SK-N-SH (cell line): ENCODE results near the gene FTO. TPM values are rescaled to one million over a fixed set of nuclear protein-coding genes. Genes with fewer than 3 reads are reported as not detected.

Source experiments
- CTCF ChIA-PET: fragments of 300-600, 350-600 bp; formaldehyde crosslinking; extraction: SDS; loops from one replicate; lab custom pipeline; 2021; lab: Yijun Ruan, JAX
- POLR2A ChIA-PET: fragments of 350-600 bp; sonication (Branson Sonifier 250); formaldehyde crosslinking; extraction: SDS; loops from one replicate; lab custom pipeline; 2020; ENCODE audit warnings: antibody characterized with exemption, inconsistent platforms; lab: Yijun Ruan, JAX
- DNase-seq: peaks from one replicate; pipeline ENCODE4 v3.0.0; 2012
- H2AFZ ChIP-seq: fragments of 200-600 bp; sonication (generic); 2 replicates; pipeline ENCODE4 v1.8.1; 2016; ENCODE audit warnings: antibody characterized with exemption, mild to moderate bottlenecking, low read depth
- H3F3A ChIP-seq: fragments of 200-600 bp; sonication (generic); replicated peaks from 2 replicates; pipeline ENCODE3; 2016; ENCODE audit warnings: antibody characterized with exemption, mild to moderate bottlenecking; ENCODE audit not compliant: insufficient read depth
- H3K27ac ChIP-seq, 2 experiments: fragments of 200-500 bp in 1 of 2; fragments of 200-600 bp in 1 of 2; sonication (Bioruptor generic) in 1 of 2; sonication (generic), shearing (Covaris generic) in 1 of 2; 2 replicates each; pipeline versions ENCODE4 v1.5.1 to v1.6.1; 2014 to 2016; ENCODE audit warnings: low read depth in 2 of 2, inconsistent platforms in 1 of 2, low read length in 1 of 2, mild to moderate bottlenecking in 1 of 2, mixed read lengths in 1 of 2
- H3K27me3 ChIP-seq: fragments of 200-600 bp; sonication (generic), shearing (Covaris generic); 2 replicates; pipeline ENCODE4 v1.6.1; 2016; ENCODE audit warnings: mixed run types; ENCODE audit not compliant: insufficient read depth
- H3K36me3 ChIP-seq, 2 experiments: fragments of 200-500 bp in 1 of 2; fragments of 200-600 bp in 1 of 2; sonication (Bioruptor generic) in 1 of 2; sonication (generic) in 1 of 2; replicated peaks in 1 of 2; 2 replicates each; pipeline versions ENCODE3 to v1.5.1; 2014 to 2016; ENCODE audit warnings: low read length in 1 of 2, mild to moderate bottlenecking in 1 of 2; ENCODE audit not compliant: insufficient read depth in 2 of 2, control insufficient read depth in 1 of 2
- H3K4me1 ChIP-seq, 2 experiments: fragments of 200-500 bp in 1 of 2; fragments of 200-600 bp in 1 of 2; sonication (Bioruptor generic) in 1 of 2; sonication (generic), shearing (Covaris generic) in 1 of 2; 2 replicates each; pipeline versions ENCODE4 v1.5.1 to v1.6.1; 2014 to 2016; ENCODE audit warnings: low read depth in 1 of 2, low read length in 1 of 2, mixed run types in 1 of 2; ENCODE audit not compliant: insufficient read depth in 2 of 2, control insufficient read depth in 1 of 2
- H3K4me2 ChIP-seq: fragments of 200-600 bp; sonication (generic), shearing (Covaris generic); 2 replicates; pipeline ENCODE4 v1.6.1; 2017; ENCODE audit warnings: mixed run types
- H3K4me3 ChIP-seq, 2 experiments: fragments of 200-500 bp in 1 of 2; fragments of 200-600 bp in 1 of 2; sonication (Bioruptor generic) in 1 of 2; sonication (generic), shearing (Covaris generic) in 1 of 2; 2 replicates each; pipeline versions ENCODE4 v1.5.1 to v1.8.1; 2014 to 2016; ENCODE audit warnings: low read depth in 2 of 2, inconsistent platforms in 1 of 2, low read length in 1 of 2, mild to moderate bottlenecking in 1 of 2, mixed read lengths in 1 of 2, moderate library complexity in 1 of 2
- H3K79me2 ChIP-seq: fragments of 200-600 bp; sonication (generic); 2 replicates; pipeline ENCODE4 v1.8.1; 2017; ENCODE audit warnings: mild to moderate bottlenecking; ENCODE audit not compliant: insufficient read depth
- H3K9ac ChIP-seq: fragments of 200-600 bp; sonication (generic); 2 replicates; pipeline ENCODE4 v1.6.1; 2017; ENCODE audit warnings: mixed run types
- H3K9me2 ChIP-seq: fragments of 200-600 bp; sonication (generic); 2 replicates; pipeline ENCODE4 v1.6.1; 2017; ENCODE audit warnings: mixed run types
- H3K9me3 ChIP-seq: fragments of 200-600 bp; sonication (generic); 2 replicates; pipeline ENCODE4 v1.6.1; 2017; ENCODE audit warnings: mixed run types, mild to moderate bottlenecking, moderate library complexity
- H4K20me1 ChIP-seq: fragments of 200-600 bp; sonication (generic); 2 replicates; pipeline ENCODE4 v1.6.1; 2017; ENCODE audit warnings: mild to moderate bottlenecking, mixed run types; ENCODE audit not compliant: insufficient read depth
- CHD2 ChIP-seq: fragments of 150-350 bp; IDR thresholded peaks from 2 replicates; pipeline ENCODE4 v1.6.1; 2018; ENCODE audit warnings: low read length; ENCODE audit not compliant: partially characterized antibody
- EP300 ChIP-seq, 2 experiments: IDR thresholded peaks; 2 replicates each; pipeline versions ENCODE4 v1.4.0 to v1.6.1; 2012; ENCODE audit warnings: borderline replicate concordance in 1 of 2, low read depth in 1 of 2, low read length in 1 of 2
- FOSL2 ChIP-seq: IDR thresholded peaks from 2 replicates; pipeline ENCODE4 v1.4.0; 2012; ENCODE audit warnings: low read depth, mild to moderate bottlenecking, moderate library complexity, borderline replicate concordance
- FOXJ3 ChIP-seq: sonication (generic); formaldehyde crosslinking; IDR thresholded peaks from 2 replicates; pipeline ENCODE4 v1.5.1; 2020; ENCODE audit warnings: mild to moderate bottlenecking, missing genetic modification reagents
- FOXM1 ChIP-seq: IDR thresholded peaks from 2 replicates; pipeline ENCODE4 v1.4.0; 2012; ENCODE audit warnings: low read depth, mild to moderate bottlenecking
- GATA2 ChIP-seq: sonication (generic); formaldehyde crosslinking; IDR thresholded peaks from 2 replicates; pipeline ENCODE4 v1.5.0; 2020; ENCODE audit warnings: mild to moderate bottlenecking, missing genetic modification reagents
- MXI1 ChIP-seq: IDR thresholded peaks from 2 replicates; pipeline ENCODE4 v1.6.1; 2012; ENCODE audit warnings: mild to moderate bottlenecking, low read depth, low read length, improper control_type of control experiment
- NFIC ChIP-seq: IDR thresholded peaks from 2 replicates; pipeline ENCODE4 v1.4.0; 2012; ENCODE audit warnings: borderline replicate concordance
- NRF1 ChIP-seq: IDR thresholded peaks from 2 replicates; pipeline ENCODE4 v1.6.1; 2012; ENCODE audit warnings: low read depth, mild to moderate bottlenecking, low read length
- POLR2AphosphoS5 ChIP-seq: IDR thresholded peaks from 2 replicates; pipeline ENCODE4 v1.6.1; 2012; ENCODE audit warnings: low read depth, low read length
- RAD21 ChIP-seq: IDR thresholded peaks from 2 replicates; pipeline ENCODE4 v1.6.1; 2012; ENCODE audit warnings: mild to moderate bottlenecking, low read length
- RCOR1 ChIP-seq: fragments of 150-350 bp; IDR thresholded peaks from 2 replicates; pipeline ENCODE4 v1.6.1; 2017; ENCODE audit warnings: antibody characterized with exemption, low read length
- RFX5 ChIP-seq: IDR thresholded peaks from 2 replicates; pipeline ENCODE4 v1.6.1; 2012; ENCODE audit warnings: mild to moderate bottlenecking, improper control_type of control experiment, low read length
- SIN3A ChIP-seq: IDR thresholded peaks from 2 replicates; pipeline ENCODE4 v1.6.1; 2012; ENCODE audit warnings: low read depth, mild to moderate bottlenecking, low read length, moderate library complexity, borderline replicate concordance
- TCF12 ChIP-seq: IDR thresholded peaks from 2 replicates; pipeline ENCODE4 v1.4.0; 2012
- TEAD4 ChIP-seq: IDR thresholded peaks from 2 replicates; pipeline ENCODE4 v1.4.0; 2012; ENCODE audit warnings: mild to moderate bottlenecking, borderline replicate concordance; ENCODE audit not compliant: insufficient read depth
- YY1 ChIP-seq: IDR thresholded peaks from 2 replicates; pipeline ENCODE4 v1.4.0; 2012; ENCODE audit warnings: low read depth, mild to moderate bottlenecking
- WGBS: methylation state at CpG from one replicate; pipeline ENCODE4 v1.1.6; 2017; ENCODE audit warnings: low lambda C conversion rate; 5-methylcytosine and 5-hydroxymethylcytosine counted together
- polyA plus RNA-seq, 3 experiments: library from polyadenylated mRNA; depleted of rRNA; stranded (reverse); fragments of >200 nt; gene quantifications; 2 replicates each; pipeline ENCODE4 v1.2.3, GENCODE V29; 2012
- TF ChIP-seq, protein P1 (sequence below): IDR thresholded peaks from 2 replicates; pipeline ENCODE4; 2012
- TF ChIP-seq, protein P2 (sequence below): fragments of 150-350 bp; IDR thresholded peaks from 2 replicates; pipeline ENCODE4 v1.6.1; 2016; ENCODE audit warnings: mild to moderate bottlenecking, low read depth, low read length
- TF ChIP-seq, protein P3 (sequence below): IDR thresholded peaks from 2 replicates; pipeline ENCODE4 v1.4.0; 2012; ENCODE audit warnings: low read depth, borderline replicate concordance
- TF ChIP-seq, protein P4 (sequence below): IDR thresholded peaks from 2 replicates; pipeline ENCODE4 v1.4.0; 2012; ENCODE audit warnings: low read depth

Gene FTO
- polyA plus RNA-seq, 1 of the 3 experiments (the other 2 are of a cell fraction): 41.2 TPM

DNA sequence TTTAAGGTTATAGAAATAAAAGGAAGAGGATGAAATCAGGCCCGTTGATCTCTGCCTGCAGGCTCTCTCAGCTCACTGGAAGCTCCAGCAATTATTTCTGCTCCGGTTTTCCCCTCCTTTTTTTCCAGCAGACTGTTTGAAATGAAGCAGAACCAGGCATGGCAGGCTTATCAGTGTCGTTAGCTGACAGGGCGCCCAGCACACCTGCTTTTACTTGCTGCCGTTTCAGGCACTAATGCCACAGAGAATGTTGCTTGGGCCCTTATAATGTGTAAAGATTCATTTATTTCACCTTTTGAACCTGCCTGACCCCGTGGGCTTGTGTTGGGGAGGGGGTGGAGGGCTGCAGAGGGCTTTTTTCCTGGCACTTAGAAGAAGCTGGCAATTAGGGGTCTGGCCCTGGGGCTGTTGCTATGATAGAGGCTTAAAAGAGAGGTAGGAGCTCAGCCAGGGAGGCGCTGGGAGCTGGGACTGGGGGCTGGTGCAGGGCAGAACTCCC is 474.6 kb downstream of the FTO start:
- ChIA-PET POLR2A (interaction anchor here (0.6 to 1.1 kb wide), 5 partner anchors 14 to 752 kb away, joined by 3 to 5 read pairs (median 3); partner anchors contain the start of gene IRX5), CTCF (interaction anchor here (0.5 to 2.0 kb wide), 7 partner anchors 18 to 1020 kb away, joined by 3 to 8 read pairs (median 3); no protein-coding TSS in a partner anchor)
- H3K9me2 ChIP-seq: no peaks in the 10 kb centered on the region
- 24% methylated on average over 7 of the region's 7 CpGs for WGBS
- TF ChIP-seq YY1: no peak
- peak; percentile 73 for TF ChIP-seq CHD2
- TF ChIP-seq NFIC: no peak
- TF ChIP-seq TCF12: peak; percentile 69
- TF ChIP-seq MXI1: peak; percentile 79
- TF ChIP-seq, protein P1, sequence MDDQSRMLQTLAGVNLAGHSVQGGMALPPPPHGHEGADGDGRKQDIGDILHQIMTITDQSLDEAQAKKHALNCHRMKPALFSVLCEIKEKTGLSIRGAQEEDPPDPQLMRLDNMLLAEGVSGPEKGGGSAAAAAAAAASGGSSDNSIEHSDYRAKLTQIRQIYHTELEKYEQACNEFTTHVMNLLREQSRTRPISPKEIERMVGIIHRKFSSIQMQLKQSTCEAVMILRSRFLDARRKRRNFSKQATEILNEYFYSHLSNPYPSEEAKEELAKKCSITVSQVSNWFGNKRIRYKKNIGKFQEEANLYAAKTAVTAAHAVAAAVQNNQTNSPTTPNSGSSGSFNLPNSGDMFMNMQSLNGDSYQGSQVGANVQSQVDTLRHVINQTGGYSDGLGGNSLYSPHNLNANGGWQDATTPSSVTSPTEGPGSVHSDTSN: peak; percentile 32; the same call in 1 of the 2 replicates
- TF ChIP-seq TEAD4: peak; percentile 12; the same call in 1 of the 2 replicates
- peak; percentile 8; the same call in 1 of the 2 replicates for TF ChIP-seq RFX5
- 0 out of 2 replicates have a peak, but pooled peaks have one; percentile 19 for TF ChIP-seq RAD21
- TF ChIP-seq FOXM1: no peak
- TF ChIP-seq GATA2 (CRISPR knock-in tag): peak; percentile 99
- no peak for TF ChIP-seq FOSL2
- no peak for TF ChIP-seq SIN3A
- TF ChIP-seq, protein P2, sequence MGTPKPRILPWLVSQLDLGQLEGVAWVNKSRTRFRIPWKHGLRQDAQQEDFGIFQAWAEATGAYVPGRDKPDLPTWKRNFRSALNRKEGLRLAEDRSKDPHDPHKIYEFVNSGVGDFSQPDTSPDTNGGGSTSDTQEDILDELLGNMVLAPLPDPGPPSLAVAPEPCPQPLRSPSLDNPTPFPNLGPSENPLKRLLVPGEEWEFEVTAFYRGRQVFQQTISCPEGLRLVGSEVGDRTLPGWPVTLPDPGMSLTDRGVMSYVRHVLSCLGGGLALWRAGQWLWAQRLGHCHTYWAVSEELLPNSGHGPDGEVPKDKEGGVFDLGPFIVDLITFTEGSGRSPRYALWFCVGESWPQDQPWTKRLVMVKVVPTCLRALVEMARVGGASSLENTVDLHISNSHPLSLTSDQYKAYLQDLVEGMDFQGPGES: no peak
- TF ChIP-seq POLR2AphosphoS5: peak; percentile 49
- TF ChIP-seq, protein P3, sequence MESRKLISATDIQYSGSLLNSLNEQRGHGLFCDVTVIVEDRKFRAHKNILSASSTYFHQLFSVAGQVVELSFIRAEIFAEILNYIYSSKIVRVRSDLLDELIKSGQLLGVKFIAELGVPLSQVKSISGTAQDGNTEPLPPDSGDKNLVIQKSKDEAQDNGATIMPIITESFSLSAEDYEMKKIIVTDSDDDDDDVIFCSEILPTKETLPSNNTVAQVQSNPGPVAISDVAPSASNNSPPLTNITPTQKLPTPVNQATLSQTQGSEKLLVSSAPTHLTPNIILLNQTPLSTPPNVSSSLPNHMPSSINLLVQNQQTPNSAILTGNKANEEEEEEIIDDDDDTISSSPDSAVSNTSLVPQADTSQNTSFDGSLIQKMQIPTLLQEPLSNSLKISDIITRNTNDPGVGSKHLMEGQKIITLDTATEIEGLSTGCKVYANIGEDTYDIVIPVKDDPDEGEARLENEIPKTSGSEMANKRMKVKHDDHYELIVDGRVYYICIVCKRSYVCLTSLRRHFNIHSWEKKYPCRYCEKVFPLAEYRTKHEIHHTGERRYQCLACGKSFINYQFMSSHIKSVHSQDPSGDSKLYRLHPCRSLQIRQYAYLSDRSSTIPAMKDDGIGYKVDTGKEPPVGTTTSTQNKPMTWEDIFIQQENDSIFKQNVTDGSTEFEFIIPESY: no peak
- TF ChIP-seq FOXJ3 (CRISPR knock-in tag): peak; percentile 87
- peak; percentile 98 for TF ChIP-seq RCOR1
- TF ChIP-seq, protein P4, sequence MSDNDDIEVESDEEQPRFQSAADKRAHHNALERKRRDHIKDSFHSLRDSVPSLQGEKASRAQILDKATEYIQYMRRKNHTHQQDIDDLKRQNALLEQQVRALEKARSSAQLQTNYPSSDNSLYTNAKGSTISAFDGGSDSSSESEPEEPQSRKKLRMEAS: no peak
- TF ChIP-seq EP300 (IDR thresholded peaks at IDR 0.05; ENCODE audit: borderline replicate concordance in 1 of 2, low read depth in 1 of 2, low read length in 1 of 2): peak in 1 of 2 experiments; percentile 98; a peak in 2 of 4 replicates
- no peak for TF ChIP-seq NRF1
- no peak overlapping the region; a peak in 1 of 4 replicates for H3K4me3 ChIP-seq
- no peak overlapping the region for H3K9ac ChIP-seq
- no peak overlapping the region for H2AFZ ChIP-seq
- peaks cover 0 to 44% of the 10 kb centered on the region in 2 experiments; a peak in 2 of 4 replicates for H3K4me1 ChIP-seq
- H3K27me3 ChIP-seq: no peaks in the 10 kb centered on the region
- H3K79me2 ChIP-seq: no peaks in the 10 kb centered on the region
- H3K4me2 ChIP-seq: no peak overlapping the region
- H3K27ac ChIP-seq: peak overlapping the region in 1 of 2 experiments; percentile 98; a peak in 2 of 4 replicates
- no peaks in the 10 kb centered on the region for H4K20me1 ChIP-seq
- no peaks in the 10 kb centered on the region for H3K9me3 ChIP-seq
- H3K36me3 ChIP-seq: no peaks in the 10 kb centered on the region
- no peaks in the 10 kb centered on the region for H3F3A ChIP-seq
- peak; percentile 82 for DNase-seq
